Keratinocyte (primary cell): ENCODE data around the gene RPS21.

Experiments
- EZH2 ChIP-seq: IDR thresholded peaks from one replicate; pipeline ENCODE4 v1.6.1; 2012; ENCODE audit warnings: inconsistent platforms, mild to moderate bottlenecking, low read length, moderate library complexity
- TF ChIP-seq, protein P1 (sequence below), 3 experiments: IDR thresholded peaks in 1 of 3; conservative IDR thresholded peaks in 1 of 3; optimal IDR thresholded peaks in 1 of 3; 2 replicates in 2 of 3; 3 replicates in 1 of 3; pipeline versions ENCODE3 to v1.5.1; 2011; ENCODE audit warnings: low read length in 3 of 3, mild to moderate bottlenecking in 3 of 3, moderate library complexity in 2 of 3, control low read depth in 1 of 3, inconsistent platforms in 1 of 3; ENCODE audit not compliant: insufficient read depth in 2 of 3; ENCODE audit errors: extremely low read depth in 1 of 3

DNA sequence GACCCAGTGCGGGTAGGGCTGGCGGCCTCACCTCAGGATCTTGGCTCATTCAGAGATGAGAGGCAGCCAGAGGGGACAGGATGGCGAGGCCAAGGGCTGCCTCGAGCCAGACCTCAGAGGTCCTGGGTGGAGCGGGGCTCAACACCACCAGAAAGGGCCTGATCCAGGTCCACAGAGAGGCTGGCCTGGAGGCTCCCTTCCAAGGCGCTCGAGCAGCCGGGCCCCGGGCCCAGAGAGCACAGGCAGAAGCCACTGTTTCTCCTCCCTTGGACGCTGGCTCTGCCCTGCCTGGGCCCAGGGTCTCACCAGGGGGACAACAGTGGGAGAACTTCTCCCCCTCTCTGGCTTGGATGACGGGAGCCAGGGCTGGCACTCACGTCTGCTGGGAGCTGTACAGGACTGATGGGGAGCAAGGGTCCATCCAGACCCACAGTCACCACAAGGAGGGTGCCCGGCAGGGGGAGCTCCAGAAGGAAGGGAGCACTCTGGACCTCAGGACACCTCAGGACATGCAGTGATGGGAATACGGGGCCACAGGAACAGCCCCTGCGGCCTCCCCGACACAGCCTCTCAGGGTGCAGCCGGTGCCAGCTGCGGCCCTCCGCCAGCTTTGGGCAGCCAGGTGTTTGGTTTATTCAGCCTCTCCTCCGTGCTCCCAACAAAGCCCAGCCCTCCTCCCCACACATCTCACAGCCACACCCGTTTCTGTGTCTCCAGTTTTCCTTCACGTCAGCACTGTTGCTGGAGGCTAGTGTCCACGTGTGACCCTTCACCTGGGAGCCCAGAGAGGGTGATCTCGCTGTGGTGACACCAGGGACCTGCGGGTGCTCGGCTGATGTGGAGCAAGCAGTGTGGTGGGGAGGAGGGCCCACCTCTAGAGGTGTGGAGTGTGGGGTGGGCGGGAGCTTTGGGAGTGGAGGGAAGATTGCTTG, 8.7 kb downstream of the RPS21 start:
- TF ChIP-seq, protein P1, sequence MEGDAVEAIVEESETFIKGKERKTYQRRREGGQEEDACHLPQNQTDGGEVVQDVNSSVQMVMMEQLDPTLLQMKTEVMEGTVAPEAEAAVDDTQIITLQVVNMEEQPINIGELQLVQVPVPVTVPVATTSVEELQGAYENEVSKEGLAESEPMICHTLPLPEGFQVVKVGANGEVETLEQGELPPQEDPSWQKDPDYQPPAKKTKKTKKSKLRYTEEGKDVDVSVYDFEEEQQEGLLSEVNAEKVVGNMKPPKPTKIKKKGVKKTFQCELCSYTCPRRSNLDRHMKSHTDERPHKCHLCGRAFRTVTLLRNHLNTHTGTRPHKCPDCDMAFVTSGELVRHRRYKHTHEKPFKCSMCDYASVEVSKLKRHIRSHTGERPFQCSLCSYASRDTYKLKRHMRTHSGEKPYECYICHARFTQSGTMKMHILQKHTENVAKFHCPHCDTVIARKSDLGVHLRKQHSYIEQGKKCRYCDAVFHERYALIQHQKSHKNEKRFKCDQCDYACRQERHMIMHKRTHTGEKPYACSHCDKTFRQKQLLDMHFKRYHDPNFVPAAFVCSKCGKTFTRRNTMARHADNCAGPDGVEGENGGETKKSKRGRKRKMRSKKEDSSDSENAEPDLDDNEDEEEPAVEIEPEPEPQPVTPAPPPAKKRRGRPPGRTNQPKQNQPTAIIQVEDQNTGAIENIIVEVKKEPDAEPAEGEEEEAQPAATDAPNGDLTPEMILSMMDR (optimal IDR thresholded peaks at IDR 0.05 in 1 of 3, IDR thresholded peaks at IDR 0.05 in 1 of 3, conservative IDR thresholded peaks at IDR 0.05 in 1 of 3; ENCODE audit: extremely low read depth in 1 of 3, insufficient read depth in 2 of 3, low read length in 3 of 3): no peak
- no peak for TF ChIP-seq EZH2
